Measurements from ENCODE around the gene INSYN2A. TPM values are rescaled to one million over a fixed set of nuclear protein-coding genes. Genes with fewer than 3 reads are reported as not detected.

Gene INSYN2A
- total RNA-seq, 2 donors from 2014 or later, result 0.09 TPM; not detected in 1

- no peak overlapping the region for H3K4me3 ChIP-seq (ENCODE audit: low read length)
- no peaks in the 10 kb centered on the region for H3K4me1 ChIP-seq (ENCODE audit: control insufficient read depth, insufficient read depth, low read length)
- no peak overlapping the region for H3K4me3 Mint-ChIP-seq
- TF ChIP-seq CTCF (conservative IDR thresholded peaks at IDR 0.05), result no peak
- H3K4me1 Mint-ChIP-seq, result no peaks in the 10 kb centered on the region
- no peaks in the 10 kb centered on the region for H3K36me3 ChIP-seq (ENCODE audit: control insufficient read depth, insufficient read depth, low read length)
- H3K9me3 Mint-ChIP-seq, result no peaks in the 10 kb centered on the region
- no peak for DNase-seq
- no peaks in the 10 kb centered on the region for H3K9me3 ChIP-seq (ENCODE audit: control insufficient read depth, low read length)
- 79 to 86% methylated on average over 10 to 12 of the region's 12 CpGs for WGBS, 2 experiments (ENCODE audit: insufficient coverage in 1 of 2, insufficient read length in 1 of 2)
- H3K27ac ChIP-seq (ENCODE audit: low read depth, low read length), result no peak overlapping the region
- no peak overlapping the region for H3K9ac ChIP-seq (ENCODE audit: extremely low read depth, low read length, poor library complexity, severe bottlenecking)
- H3K27me3 ChIP-seq (ENCODE audit: control insufficient read depth, insufficient read depth, low read length, poor library complexity, severe bottlenecking), result no peaks in the 10 kb centered on the region
- no peak overlapping the region for H3K27ac Mint-ChIP-seq
- peaks cover 7% of the 10 kb centered on the region for H3K36me3 Mint-ChIP-seq (ENCODE audit: low read depth)
- H3K27me3 Mint-ChIP-seq (ENCODE audit: insufficient read depth), result no peaks in the 10 kb centered on the region
Measured at GRCh38 chr10:127228195-127228787, 31.9 kb upstream of the INSYN2A start.

GRCh38 chr10:127227663-127228062, 31.3 kb upstream of the INSYN2A start:
- Mint-ChIP-seq H3K27ac (no peak overlapping the region), H3K4me1 (no peaks in the 10 kb centered on the region), H3K4me3 (no peak overlapping the region), H3K27me3 (ENCODE audit: insufficient read depth) (no peaks in the 10 kb centered on the region), H3K9me3 (no peaks in the 10 kb centered on the region), H3K36me3 (ENCODE audit: low read depth) (peaks cover 7% of the 10 kb centered on the region)
- no peak overlapping the region for H3K4me3 ChIP-seq (ENCODE audit: low read length)
- no peak overlapping the region for H3K27ac ChIP-seq (ENCODE audit: low read depth, low read length)
- no peaks in the 10 kb centered on the region for H3K9me3 ChIP-seq (ENCODE audit: control insufficient read depth, low read length)
- no peaks in the 10 kb centered on the region for H3K36me3 ChIP-seq (ENCODE audit: control insufficient read depth, insufficient read depth, low read length)
- no peaks in the 10 kb centered on the region for H3K4me1 ChIP-seq (ENCODE audit: control insufficient read depth, insufficient read depth, low read length)
- no peak overlapping the region for H3K9ac ChIP-seq (ENCODE audit: extremely low read depth, low read length, poor library complexity, severe bottlenecking)
- H3K27me3 ChIP-seq (ENCODE audit: control insufficient read depth, insufficient read depth, low read length, poor library complexity, severe bottlenecking), result no peaks in the 10 kb centered on the region
- WGBS, 2 experiments (ENCODE audit: insufficient coverage in 1 of 2, insufficient read length in 1 of 2), result 87 to 100% methylated on average over 1 of the region's 1 CpG
- no peak for TF ChIP-seq CTCF (conservative IDR thresholded peaks at IDR 0.05)
- DNase-seq, result no peak

GRCh38 chr10:127227027-127227426, 30.6 kb upstream of the INSYN2A start:
- peaks cover 7% of the 10 kb centered on the region for H3K36me3 Mint-ChIP-seq (ENCODE audit: low read depth)
- no peak overlapping the region for H3K4me3 Mint-ChIP-seq
- Histone ChIP-seq H3K27me3 (ENCODE audit: control insufficient read depth, insufficient read depth, low read length, poor library complexity, severe bottlenecking) (no peaks in the 10 kb centered on the region), H3K4me3 (ENCODE audit: low read length) (no peak overlapping the region), H3K4me1 (ENCODE audit: control insufficient read depth, insufficient read depth, low read length) (no peaks in the 10 kb centered on the region), H3K9ac (ENCODE audit: extremely low read depth, low read length, poor library complexity, severe bottlenecking) (no peak overlapping the region), H3K36me3 (ENCODE audit: control insufficient read depth, insufficient read depth, low read length) (no peaks in the 10 kb centered on the region), H3K9me3 (ENCODE audit: control insufficient read depth, low read length) (no peaks in the 10 kb centered on the region), H3K27ac (ENCODE audit: low read depth, low read length) (no peak overlapping the region)
- DNase-seq, result no peak
- H3K4me1 Mint-ChIP-seq, result no peaks in the 10 kb centered on the region
- H3K9me3 Mint-ChIP-seq, result no peaks in the 10 kb centered on the region
- no peak overlapping the region for H3K27ac Mint-ChIP-seq
- TF ChIP-seq CTCF (conservative IDR thresholded peaks at IDR 0.05), result no peak
- no peaks in the 10 kb centered on the region for H3K27me3 Mint-ChIP-seq (ENCODE audit: insufficient read depth)
- 90 to 93% methylated on average over 6 to 10 of the region's 10 CpGs for WGBS, 2 experiments (ENCODE audit: insufficient coverage in 1 of 2, insufficient read length in 1 of 2)
